GM18498 (cell line): Measurements from ENCODE around the gene ANKRD27.

ENCODE experiments used
- ATAC-seq: cut with Tn5 transposase; IDR thresholded peaks from one replicate; pipeline ENCODE4 v1.9.1; 2021; ENCODE audit warnings: mild to moderate bottlenecking, moderate library complexity; ENCODE audit not compliant: unreplicated experiment

The ANKRD27 gene

GRCh38 chr19:32563761-32564160, 111.2 kb downstream of the ANKRD27 start:
- no peak for ATAC-seq

GRCh38 chr19:32558607-32559228, 116.3 kb downstream of the ANKRD27 start:
- no peak for ATAC-seq

GRCh38 chr19:32555786-32556185, 119.2 kb downstream of the ANKRD27 start:
- ATAC-seq, result no peak

GRCh38 chr19:32550666-32551065, 124.3 kb downstream of the ANKRD27 start:
- ATAC-seq, result no peak
